Measurements from ENCODE around the gene HMCN2. TPM values are rescaled to one million over a fixed set of nuclear protein-coding genes. Genes with fewer than 3 reads are reported as not detected.

HMCN2 gene
- total RNA-seq, 1 donor from 2014 or later, result 0.15 TPM

GRCh38 chr9:130345897-130346385 is 80.4 kb downstream of the HMCN2 start:
- Histone ChIP-seq H3F3A (ENCODE audit: low read depth) (peaks cover 18% of the 10 kb centered on the region), H3K27me3 (no peaks in the 10 kb centered on the region), H3K27ac (no peak overlapping the region), H3K4me3 (no peak overlapping the region), H3K4me1 (peaks cover 6% of the 10 kb centered on the region), H3K36me3 (no peaks in the 10 kb centered on the region), H3K9ac (no peak overlapping the region), H3K4me2 (peak overlapping the region; percentile 13), H4K20me1 (ENCODE audit: low read depth) (no peaks in the 10 kb centered on the region), H3K79me2 (ENCODE audit: low read depth) (no peaks in the 10 kb centered on the region), H2AFZ (replicated peaks) (no peak overlapping the region), H3K9me3 (ENCODE audit: low read depth) (no peaks in the 10 kb centered on the region)
- peak; percentile 21 for DNase-seq (ENCODE audit: low spot score)
- Mint-ChIP-seq H3K27me3 (ENCODE audit: insufficient read depth, low read depth) (peaks cover 5% of the 10 kb centered on the region), H3K36me3 (no peaks in the 10 kb centered on the region), H3K27ac (peak overlapping the region; percentile 73), H3K4me1 (peaks cover 8% of the 10 kb centered on the region), H3K9me3 (no peaks in the 10 kb centered on the region), H3K4me3 (no peak overlapping the region)
- TF ChIP-seq EZH2phosphoT487 (IDR thresholded peaks at IDR 0.05) (no peak), EZH2 (IDR thresholded peaks at IDR 0.05) (no peak), CTCF (IDR thresholded peaks at IDR 0.05) (no peak)

- Histone ChIP-seq H3K27ac (no peak overlapping the region), H2AFZ (replicated peaks) (no peak overlapping the region), H4K20me1 (ENCODE audit: low read depth) (no peaks in the 10 kb centered on the region), H3K9ac (no peak overlapping the region), H3K36me3 (no peaks in the 10 kb centered on the region), H3K4me3 (no peak overlapping the region), H3K27me3 (no peaks in the 10 kb centered on the region), H3K4me2 (peak overlapping the region; percentile 13), H3K4me1 (peaks cover 6% of the 10 kb centered on the region), H3K79me2 (ENCODE audit: low read depth) (no peaks in the 10 kb centered on the region), H3F3A (ENCODE audit: low read depth) (peaks cover 18% of the 10 kb centered on the region), H3K9me3 (ENCODE audit: low read depth) (no peaks in the 10 kb centered on the region)
- Mint-ChIP-seq H3K36me3 (no peaks in the 10 kb centered on the region), H3K27ac (peak overlapping the region; percentile 32), H3K4me1 (peaks cover 8% of the 10 kb centered on the region), H3K27me3 (ENCODE audit: insufficient read depth, low read depth) (peaks cover 5% of the 10 kb centered on the region), H3K9me3 (no peaks in the 10 kb centered on the region), H3K4me3 (no peak overlapping the region)
- DNase-seq (ENCODE audit: low spot score), result no peak
- TF ChIP-seq EZH2 (IDR thresholded peaks at IDR 0.05) (no peak), EZH2phosphoT487 (IDR thresholded peaks at IDR 0.05) (no peak), CTCF (IDR thresholded peaks at IDR 0.05) (no peak)
These were observed 80.9 kb downstream of the HMCN2 start for GRCh38 chr9:130346431-130346830.

DNA sequence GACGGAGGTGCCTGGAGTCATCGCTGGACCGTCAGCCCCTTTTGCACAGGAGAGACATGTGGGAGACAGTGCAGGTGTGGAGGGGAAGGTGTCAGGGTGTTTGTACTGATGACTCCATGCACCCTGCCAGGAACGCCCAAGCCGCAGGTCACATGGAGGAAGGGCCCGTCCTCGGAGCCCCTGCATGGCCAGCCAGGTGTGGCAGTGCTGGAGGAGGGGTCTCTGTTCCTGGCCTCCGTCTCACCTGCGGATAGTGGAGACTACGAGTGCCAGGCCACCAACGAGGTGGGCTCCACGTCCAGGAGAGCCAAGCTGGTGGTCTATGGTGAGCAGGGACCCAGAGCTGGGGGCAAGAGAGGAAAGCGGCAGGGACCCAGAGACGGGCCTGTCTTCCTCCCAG is 81.5 kb downstream of the HMCN2 start:
- Mint-ChIP-seq H3K36me3 (no peaks in the 10 kb centered on the region), H3K4me3 (peak overlapping the region; percentile 23), H3K9me3 (no peaks in the 10 kb centered on the region), H3K27me3 (ENCODE audit: insufficient read depth, low read depth) (peaks cover 5% of the 10 kb centered on the region), H3K4me1 (peaks cover 8% of the 10 kb centered on the region), H3K27ac (no peak overlapping the region)
- no peaks in the 10 kb centered on the region for H4K20me1 ChIP-seq (ENCODE audit: low read depth)
- TF ChIP-seq EZH2phosphoT487 (IDR thresholded peaks at IDR 0.05) (no peak), EZH2 (IDR thresholded peaks at IDR 0.05) (no peak), CTCF (IDR thresholded peaks at IDR 0.05) (no peak)
- H2AFZ ChIP-seq (replicated peaks), result no peak overlapping the region
- no peak overlapping the region for H3K4me2 ChIP-seq
- peaks cover 6% of the 10 kb centered on the region for H3K4me1 ChIP-seq
- no peak overlapping the region for H3K4me3 ChIP-seq
- H3K36me3 ChIP-seq, result no peaks in the 10 kb centered on the region
- DNase-seq (ENCODE audit: low spot score), result no peak
- H3K9me3 ChIP-seq (ENCODE audit: low read depth), result no peaks in the 10 kb centered on the region
- no peak overlapping the region for H3K9ac ChIP-seq
- no peaks in the 10 kb centered on the region for H3K79me2 ChIP-seq (ENCODE audit: low read depth)
- H3F3A ChIP-seq (ENCODE audit: low read depth), result peaks cover 18% of the 10 kb centered on the region
- H3K27me3 ChIP-seq, result no peaks in the 10 kb centered on the region
- no peak overlapping the region for H3K27ac ChIP-seq

All from neural progenitor cell (in vitro differentiated cells).